OCI-LY1 (cell line): ENCODE measurements around the gene MRPL23.

Source experiments
- H2AFZ ChIP-seq: fragments of 200-600 bp; sonication (generic), shearing (Covaris generic); 2 replicates; pipeline ENCODE4 v1.6.0; 2014; ENCODE audit warnings: antibody characterized with exemption, mild to moderate bottlenecking, low read length
- H3F3A ChIP-seq: fragments of 200-600 bp; sonication (generic), shearing (Covaris generic); 2 replicates; pipeline ENCODE4 v1.6.0; 2014; ENCODE audit warnings: mild to moderate bottlenecking, antibody characterized with exemption, low read length, moderate library complexity; ENCODE audit not compliant: insufficient read depth
- H3K27ac ChIP-seq: fragments of 200-600 bp; sonication (generic); 2 replicates; pipeline ENCODE4 v1.5.1; 2014; ENCODE audit warnings: low read length, mixed run types, mild to moderate bottlenecking, low read depth; ENCODE audit not compliant: poor library complexity, severe bottlenecking
- H3K27me3 ChIP-seq: fragments of 200-600 bp; sonication (generic); 2 replicates; pipeline ENCODE4 v1.6.0; 2014; ENCODE audit warnings: antibody characterized with exemption, mild to moderate bottlenecking, low read length, moderate library complexity; ENCODE audit not compliant: insufficient read depth
- H3K36me3 ChIP-seq: fragments of 200-600 bp; sonication (generic); 2 replicates; pipeline ENCODE4 v1.6.1; 2014; ENCODE audit warnings: mild to moderate bottlenecking, antibody characterized with exemption, low read length, moderate library complexity, mixed read lengths; ENCODE audit not compliant: insufficient read depth
- H3K4me1 ChIP-seq: fragments of 200-600 bp; sonication (generic); 2 replicates; pipeline ENCODE4 v1.5.1; 2014; ENCODE audit warnings: mild to moderate bottlenecking, low read length, moderate library complexity; ENCODE audit not compliant: insufficient read depth, severe bottlenecking
- H3K4me2 ChIP-seq: fragments of 200-600 bp; sonication (generic), shearing (Covaris generic); 2 replicates; pipeline ENCODE4 v1.6.1; 2014; ENCODE audit warnings: low read length
- H3K4me3 ChIP-seq: fragments of 200-600 bp; sonication (generic); 2 replicates; pipeline ENCODE4 v1.5.1; 2014; ENCODE audit warnings: low read length, low read depth, mild to moderate bottlenecking, mixed read lengths; ENCODE audit not compliant: poor library complexity, severe bottlenecking
- H3K79me2 ChIP-seq: fragments of 200-600 bp; shearing (Covaris generic); 2 replicates; pipeline ENCODE4 v1.6.1; 2016; ENCODE audit warnings: mixed run types, low read length, mixed read lengths; ENCODE audit not compliant: insufficient read depth
- H3K9ac ChIP-seq: fragments of 200-600 bp; sonication (generic), shearing (Covaris generic); 2 replicates; pipeline ENCODE4 v1.6.1; 2014; ENCODE audit warnings: mild to moderate bottlenecking, low read length, mixed read lengths
- H3K9me2 ChIP-seq: fragments of 200-600 bp; sonication (generic), shearing (Covaris generic); 2 replicates; pipeline ENCODE4 v1.6.1; 2014; ENCODE audit warnings: low read depth, mild to moderate bottlenecking, low read length, mixed read lengths
- H3K9me3 ChIP-seq: fragments of 200-600 bp; shearing (Covaris generic); 2 replicates; pipeline ENCODE4 v1.6.1; 2014; ENCODE audit warnings: low read length, mixed read lengths
- H4K20me1 ChIP-seq: fragments of 200-600 bp; sonication (generic), shearing (Covaris generic); 2 replicates; pipeline ENCODE4 v1.6.0; 2016; ENCODE audit warnings: mild to moderate bottlenecking, low read length; ENCODE audit not compliant: insufficient read depth
- EZH2 ChIP-seq: fragments of 200-600 bp; sonication (generic), shearing (Covaris generic); IDR thresholded peaks from 2 replicates; pipeline ENCODE4 v1.8.0; 2017; ENCODE audit warnings: borderline replicate concordance, mixed run types, mild to moderate bottlenecking, antibody characterized with exemption, low read length, moderate library complexity, mixed read lengths
- TF ChIP-seq, protein P1 (sequence below): fragments of 200-600 bp; sonication (generic), shearing (Covaris generic); IDR thresholded peaks from 2 replicates; pipeline ENCODE4 v1.5.1; 2017; ENCODE audit warnings: mild to moderate bottlenecking, antibody characterized with exemption, low read length, moderate library complexity, mixed read lengths

The MRPL23 gene

DNA sequence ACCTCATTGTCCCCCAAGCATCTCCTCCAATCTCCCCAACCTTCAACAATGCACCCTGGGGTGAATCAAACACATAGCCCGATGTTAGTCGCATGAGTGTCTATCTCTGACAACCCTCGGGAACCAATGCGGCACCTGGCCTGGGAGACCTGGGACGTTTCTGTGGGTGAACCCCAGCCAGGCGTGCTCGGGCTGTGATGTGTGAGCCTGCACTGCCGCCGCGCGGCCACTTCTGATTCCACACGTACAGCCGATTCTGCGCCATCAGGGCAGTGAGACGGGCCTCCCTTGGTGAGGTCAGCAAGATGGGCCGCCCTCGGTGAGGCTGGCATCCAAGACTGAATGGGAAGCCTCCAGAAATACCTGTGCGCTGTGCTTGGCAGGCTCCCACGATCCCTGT is 55.7 kb downstream of the MRPL23 start:
- Histone ChIP-seq H3K9me2 (no peaks in the 10 kb centered on the region), H3K27ac (no peak overlapping the region), H3K79me2 (no peaks in the 10 kb centered on the region), H3F3A (no peaks in the 10 kb centered on the region), H3K9ac (no peak overlapping the region), H3K27me3 (no peaks in the 10 kb centered on the region), H3K36me3 (no peaks in the 10 kb centered on the region), H3K9me3 (no peaks in the 10 kb centered on the region), H2AFZ (no peak overlapping the region), H3K4me1 (no peaks in the 10 kb centered on the region), H3K4me2 (no peak overlapping the region), H3K4me3 (no peak overlapping the region), H4K20me1 (no peaks in the 10 kb centered on the region)
- TF ChIP-seq EZH2, result no peak
- TF ChIP-seq, protein P1, sequence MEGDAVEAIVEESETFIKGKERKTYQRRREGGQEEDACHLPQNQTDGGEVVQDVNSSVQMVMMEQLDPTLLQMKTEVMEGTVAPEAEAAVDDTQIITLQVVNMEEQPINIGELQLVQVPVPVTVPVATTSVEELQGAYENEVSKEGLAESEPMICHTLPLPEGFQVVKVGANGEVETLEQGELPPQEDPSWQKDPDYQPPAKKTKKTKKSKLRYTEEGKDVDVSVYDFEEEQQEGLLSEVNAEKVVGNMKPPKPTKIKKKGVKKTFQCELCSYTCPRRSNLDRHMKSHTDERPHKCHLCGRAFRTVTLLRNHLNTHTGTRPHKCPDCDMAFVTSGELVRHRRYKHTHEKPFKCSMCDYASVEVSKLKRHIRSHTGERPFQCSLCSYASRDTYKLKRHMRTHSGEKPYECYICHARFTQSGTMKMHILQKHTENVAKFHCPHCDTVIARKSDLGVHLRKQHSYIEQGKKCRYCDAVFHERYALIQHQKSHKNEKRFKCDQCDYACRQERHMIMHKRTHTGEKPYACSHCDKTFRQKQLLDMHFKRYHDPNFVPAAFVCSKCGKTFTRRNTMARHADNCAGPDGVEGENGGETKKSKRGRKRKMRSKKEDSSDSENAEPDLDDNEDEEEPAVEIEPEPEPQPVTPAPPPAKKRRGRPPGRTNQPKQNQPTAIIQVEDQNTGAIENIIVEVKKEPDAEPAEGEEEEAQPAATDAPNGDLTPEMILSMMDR, result no peak

DNA sequence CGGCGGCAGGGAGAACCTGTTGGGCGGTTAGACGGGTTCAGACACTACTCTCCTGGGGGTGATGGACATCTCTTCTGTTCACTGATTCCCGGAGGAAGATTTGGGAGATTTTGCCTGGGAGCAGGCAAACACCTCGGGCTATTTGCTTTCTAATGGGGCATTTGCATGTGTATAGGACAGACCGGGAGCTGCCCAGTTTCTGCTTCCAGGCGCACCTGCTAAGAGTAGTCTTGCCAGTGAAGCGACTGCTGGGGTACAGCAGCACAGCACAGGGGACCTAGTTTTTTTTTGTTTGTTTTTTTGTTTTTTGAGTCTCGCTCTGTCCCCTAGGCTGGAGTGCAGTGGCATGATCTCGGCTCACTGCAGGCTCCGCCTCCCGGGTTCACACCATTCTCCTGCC is 57.3 kb downstream of the MRPL23 start:
- Histone ChIP-seq H3K36me3 (no peaks in the 10 kb centered on the region), H2AFZ (no peak overlapping the region), H3K27ac (no peak overlapping the region), H4K20me1 (no peaks in the 10 kb centered on the region), H3F3A (no peaks in the 10 kb centered on the region), H3K4me2 (no peak overlapping the region), H3K79me2 (no peaks in the 10 kb centered on the region), H3K4me3 (no peak overlapping the region), H3K4me1 (no peaks in the 10 kb centered on the region), H3K9me3 (no peaks in the 10 kb centered on the region), H3K27me3 (no peaks in the 10 kb centered on the region), H3K9ac (no peak overlapping the region), H3K9me2 (no peaks in the 10 kb centered on the region)
- no peak for TF ChIP-seq EZH2
- TF ChIP-seq, protein P1, result no peak
